Measurements from ENCODE around the gene STAT2.

- TF ChIP-seq POLR2AphosphoS5 (IDR thresholded peaks at IDR 0.05; ENCODE audit: low read depth), result no peak
- TF ChIP-seq, protein P1, sequence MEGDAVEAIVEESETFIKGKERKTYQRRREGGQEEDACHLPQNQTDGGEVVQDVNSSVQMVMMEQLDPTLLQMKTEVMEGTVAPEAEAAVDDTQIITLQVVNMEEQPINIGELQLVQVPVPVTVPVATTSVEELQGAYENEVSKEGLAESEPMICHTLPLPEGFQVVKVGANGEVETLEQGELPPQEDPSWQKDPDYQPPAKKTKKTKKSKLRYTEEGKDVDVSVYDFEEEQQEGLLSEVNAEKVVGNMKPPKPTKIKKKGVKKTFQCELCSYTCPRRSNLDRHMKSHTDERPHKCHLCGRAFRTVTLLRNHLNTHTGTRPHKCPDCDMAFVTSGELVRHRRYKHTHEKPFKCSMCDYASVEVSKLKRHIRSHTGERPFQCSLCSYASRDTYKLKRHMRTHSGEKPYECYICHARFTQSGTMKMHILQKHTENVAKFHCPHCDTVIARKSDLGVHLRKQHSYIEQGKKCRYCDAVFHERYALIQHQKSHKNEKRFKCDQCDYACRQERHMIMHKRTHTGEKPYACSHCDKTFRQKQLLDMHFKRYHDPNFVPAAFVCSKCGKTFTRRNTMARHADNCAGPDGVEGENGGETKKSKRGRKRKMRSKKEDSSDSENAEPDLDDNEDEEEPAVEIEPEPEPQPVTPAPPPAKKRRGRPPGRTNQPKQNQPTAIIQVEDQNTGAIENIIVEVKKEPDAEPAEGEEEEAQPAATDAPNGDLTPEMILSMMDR (conservative IDR thresholded peaks at IDR 0.05; ENCODE audit: low read depth in 2 of 2), result no peak
- TF ChIP-seq EZH2 (IDR thresholded peaks at IDR 0.05; ENCODE audit: low read depth, unreplicated experiment), result no peak
- TF ChIP-seq ZNF462 (CRISPR knock-in tag; IDR thresholded peaks at IDR 0.05), result no peak
- TF ChIP-seq REST (IDR thresholded peaks at IDR 0.05; ENCODE audit: unreplicated experiment), result no peak
- TF ChIP-seq JUNB (IDR thresholded peaks at IDR 0.05; ENCODE audit: unreplicated experiment), result no peak
- TF ChIP-seq EZH2phosphoT487 (IDR thresholded peaks at IDR 0.05; ENCODE audit: unreplicated experiment), result no peak
- no peak for TF ChIP-seq CREB1 (CRISPR knock-in tag; IDR thresholded peaks at IDR 0.05; ENCODE audit: low read depth)
- TF ChIP-seq ZNF331 (CRISPR knock-in tag; IDR thresholded peaks at IDR 0.05; ENCODE audit: low read depth), result no peak
- TF ChIP-seq ZNF114 (CRISPR knock-in tag; IDR thresholded peaks at IDR 0.05), result no peak
- no peak for TF ChIP-seq STAT1 (IDR thresholded peaks at IDR 0.05; ENCODE audit: unreplicated experiment)
- TF ChIP-seq NANOG (IDR thresholded peaks at IDR 0.05; ENCODE audit: borderline replicate concordance), result no peak
Measured at GRCh38 chr12:56341616-56342015, 18.3 kb downstream of the STAT2 start.

Measured in GM23338 (cell line).